SK-N-SH treated with all-trans-retinoic acid at 6 μM for 48 hours (cell line): ENCODE results near the gene PTPRF.

Experiments
- ATAC-seq: fragments of 200-7000 bp; cut with Tn5 transposase; 3 replicates; pipeline ENCODE4 v1.9.1; 2020; ENCODE audit warnings: mild to moderate bottlenecking, moderate library complexity
- ARNTL ChIP-seq: fragments of 450-650 bp; formaldehyde crosslinking; IDR thresholded peaks from 2 replicates; pipeline ENCODE4 v1.5.0; 2020; ENCODE audit warnings: low read depth, mild to moderate bottlenecking, moderate library complexity, borderline replicate concordance
- BACH2 ChIP-seq: fragments of 250-450 bp; sonication (Bioruptor Pico); IDR thresholded peaks from 2 replicates; pipeline ENCODE4 v1.9.0; 2021; ENCODE audit warnings: mild to moderate bottlenecking, borderline replicate concordance
- CSDC2 ChIP-seq: fragments of 250-450 bp; sonication (Bioruptor Pico); IDR thresholded peaks from 2 replicates; pipeline ENCODE4 v1.5.0; 2020; ENCODE audit warnings: mild to moderate bottlenecking, moderate library complexity
- ESRRG ChIP-seq: fragments of 250-450 bp; sonication (Bioruptor Pico); IDR thresholded peaks from 2 replicates; pipeline ENCODE4 v1.6.1; 2021; ENCODE audit warnings: mild to moderate bottlenecking
- GLIS3 ChIP-seq: fragments of 250-450 bp; sonication (Bioruptor Pico); IDR thresholded peaks from 2 replicates; pipeline ENCODE4 v1.5.0; 2020; ENCODE audit warnings: mild to moderate bottlenecking, moderate library complexity
- ISL1 ChIP-seq: fragments of 250-450 bp; sonication (Bioruptor Pico); IDR thresholded peaks from 2 replicates; pipeline ENCODE4 v2.1.2; 2022; ENCODE audit warnings: mild to moderate bottlenecking, moderate library complexity
- OSR1 ChIP-seq: fragments of 250-450 bp; sonication (Bioruptor Pico); IDR thresholded peaks from 2 replicates; pipeline ENCODE4 v1.8.0; 2022; ENCODE audit warnings: moderate library complexity, mild to moderate bottlenecking, inconsistent platforms
- PATZ1 ChIP-seq: fragments of 250-450 bp; sonication (Bioruptor Pico); IDR thresholded peaks from 2 replicates; pipeline ENCODE4 v1.8.0; 2020; ENCODE audit warnings: mild to moderate bottlenecking, moderate library complexity, borderline replicate concordance
- PPARA ChIP-seq: fragments of 250-450 bp; sonication (Bioruptor Pico); IDR thresholded peaks from 2 replicates; pipeline ENCODE4 v1.5.0; 2020; ENCODE audit warnings: mild to moderate bottlenecking, borderline replicate concordance
- RARB ChIP-seq: fragments of 250-450 bp; sonication (Bioruptor Pico); IDR thresholded peaks from 2 replicates; pipeline ENCODE4 v1.8.0; 2021; ENCODE audit warnings: mild to moderate bottlenecking, moderate library complexity
- SNAI2 ChIP-seq: fragments of 250-450 bp; sonication (Bioruptor Pico); IDR thresholded peaks from 2 replicates; pipeline ENCODE4 v1.5.0; 2020; ENCODE audit warnings: mild to moderate bottlenecking, moderate library complexity
- TCF4 ChIP-seq: fragments of 250-450 bp; sonication (Bioruptor Pico); IDR thresholded peaks from 2 replicates; pipeline ENCODE4 v1.8.0; 2021; ENCODE audit warnings: mild to moderate bottlenecking, moderate library complexity, borderline replicate concordance
- TOX ChIP-seq: fragments of 250-450 bp; sonication (Bioruptor Pico); IDR thresholded peaks from 2 replicates; pipeline ENCODE4 v1.8.0; 2021; ENCODE audit warnings: mild to moderate bottlenecking, moderate library complexity, borderline replicate concordance
- TSHZ2 ChIP-seq: fragments of 250-450 bp; sonication (Bioruptor Pico); IDR thresholded peaks from 2 replicates; pipeline ENCODE4 v1.5.0; 2020; ENCODE audit warnings: mild to moderate bottlenecking, moderate library complexity
- ZC3H10 ChIP-seq: fragments of 250-450 bp; sonication (Bioruptor Pico); IDR thresholded peaks from 2 replicates; pipeline ENCODE4 v1.5.1; 2021; ENCODE audit warnings: mild to moderate bottlenecking, moderate library complexity
- ZNF565 ChIP-seq: fragments of 450-650 bp; formaldehyde crosslinking; conservative IDR thresholded peaks from 2 replicates; pipeline ENCODE4 v1.5.0; 2020; ENCODE audit warnings: low read depth, mild to moderate bottlenecking, moderate library complexity
- ZNF70 ChIP-seq: fragments of 450-650 bp; formaldehyde crosslinking; IDR thresholded peaks from 2 replicates; pipeline ENCODE4 v1.5.0; 2020; ENCODE audit warnings: mild to moderate bottlenecking, moderate library complexity
- ZNF8 ChIP-seq: fragments of 450-650 bp; formaldehyde crosslinking; IDR thresholded peaks from 2 replicates; pipeline ENCODE4 v1.5.0; 2020; ENCODE audit warnings: mild to moderate bottlenecking, moderate library complexity
- TF ChIP-seq, protein P1 (sequence below): fragments of 250-450 bp; sonication (Bioruptor Pico); IDR thresholded peaks from 2 replicates; pipeline ENCODE4 v1.5.1; 2021; ENCODE audit warnings: mild to moderate bottlenecking, moderate library complexity
- TF ChIP-seq, protein P2 (sequence below): fragments of 250-450 bp; sonication (Bioruptor Pico); IDR thresholded peaks from 2 replicates; pipeline ENCODE4 v1.5.1; 2020; ENCODE audit warnings: low read depth, mild to moderate bottlenecking, moderate library complexity

PTPRF gene

DNA sequence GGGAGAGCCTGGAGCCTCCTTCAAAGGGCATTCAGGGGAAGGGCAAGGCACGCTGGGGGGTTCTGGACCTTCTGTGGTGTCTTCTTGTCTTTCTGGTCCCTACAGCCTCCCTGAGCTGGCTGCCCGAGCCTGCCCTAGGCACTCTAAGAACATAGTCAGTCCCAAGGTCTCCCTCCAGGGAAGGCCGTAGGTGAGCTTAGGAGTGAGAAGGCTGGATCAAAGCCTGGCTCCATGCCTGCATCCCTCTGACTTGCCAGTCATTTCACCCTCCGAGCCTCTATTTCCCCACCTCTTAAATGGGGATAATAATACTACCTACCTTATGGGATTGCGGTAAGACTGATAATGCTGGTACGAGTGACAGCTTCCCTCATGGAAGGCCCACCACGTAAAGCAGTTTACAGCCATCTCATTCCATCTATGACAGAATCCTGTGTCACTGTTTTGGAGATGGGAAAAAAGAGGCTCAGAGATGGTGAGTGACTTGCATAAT lies 20.8 kb downstream of the PTPRF start:
- TF ChIP-seq RARB (CRISPR knock-in tag) (no peak), TCF4 (CRISPR knock-in tag) (no peak), TOX (no peak), SNAI2 (CRISPR knock-in tag) (no peak), GLIS3 (CRISPR knock-in tag) (no peak), OSR1 (CRISPR knock-in tag) (no peak), ZNF8 (CRISPR knock-in tag) (no peak), PPARA (CRISPR knock-in tag) (no peak), ZNF565 (no peak), TSHZ2 (no peak)
- TF ChIP-seq, protein P1, sequence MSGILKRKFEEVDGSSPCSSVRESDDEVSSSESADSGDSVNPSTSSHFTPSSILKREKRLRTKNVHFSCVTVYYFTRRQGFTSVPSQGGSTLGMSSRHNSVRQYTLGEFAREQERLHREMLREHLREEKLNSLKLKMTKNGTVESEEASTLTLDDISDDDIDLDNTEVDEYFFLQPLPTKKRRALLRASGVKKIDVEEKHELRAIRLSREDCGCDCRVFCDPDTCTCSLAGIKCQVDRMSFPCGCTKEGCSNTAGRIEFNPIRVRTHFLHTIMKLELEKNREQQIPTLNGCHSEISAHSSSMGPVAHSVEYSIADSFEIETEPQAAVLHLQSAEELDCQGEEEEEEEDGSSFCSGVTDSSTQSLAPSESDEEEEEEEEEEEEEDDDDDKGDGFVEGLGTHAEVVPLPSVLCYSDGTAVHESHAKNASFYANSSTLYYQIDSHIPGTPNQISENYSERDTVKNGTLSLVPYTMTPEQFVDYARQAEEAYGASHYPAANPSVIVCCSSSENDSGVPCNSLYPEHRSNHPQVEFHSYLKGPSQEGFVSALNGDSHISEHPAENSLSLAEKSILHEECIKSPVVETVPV (CRISPR knock-in tag): no peak
- TF ChIP-seq, protein P2, sequence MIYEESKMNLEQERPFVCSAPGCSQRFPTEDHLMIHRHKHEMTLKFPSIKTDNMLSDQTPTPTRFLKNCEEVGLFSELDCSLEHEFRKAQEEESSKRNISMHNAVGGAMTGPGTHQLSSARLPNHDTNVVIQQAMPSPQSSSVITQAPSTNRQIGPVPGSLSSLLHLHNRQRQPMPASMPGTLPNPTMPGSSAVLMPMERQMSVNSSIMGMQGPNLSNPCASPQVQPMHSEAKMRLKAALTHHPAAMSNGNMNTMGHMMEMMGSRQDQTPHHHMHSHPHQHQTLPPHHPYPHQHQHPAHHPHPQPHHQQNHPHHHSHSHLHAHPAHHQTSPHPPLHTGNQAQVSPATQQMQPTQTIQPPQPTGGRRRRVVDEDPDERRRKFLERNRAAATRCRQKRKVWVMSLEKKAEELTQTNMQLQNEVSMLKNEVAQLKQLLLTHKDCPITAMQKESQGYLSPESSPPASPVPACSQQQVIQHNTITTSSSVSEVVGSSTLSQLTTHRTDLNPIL (CRISPR knock-in tag): no peak

DNA sequence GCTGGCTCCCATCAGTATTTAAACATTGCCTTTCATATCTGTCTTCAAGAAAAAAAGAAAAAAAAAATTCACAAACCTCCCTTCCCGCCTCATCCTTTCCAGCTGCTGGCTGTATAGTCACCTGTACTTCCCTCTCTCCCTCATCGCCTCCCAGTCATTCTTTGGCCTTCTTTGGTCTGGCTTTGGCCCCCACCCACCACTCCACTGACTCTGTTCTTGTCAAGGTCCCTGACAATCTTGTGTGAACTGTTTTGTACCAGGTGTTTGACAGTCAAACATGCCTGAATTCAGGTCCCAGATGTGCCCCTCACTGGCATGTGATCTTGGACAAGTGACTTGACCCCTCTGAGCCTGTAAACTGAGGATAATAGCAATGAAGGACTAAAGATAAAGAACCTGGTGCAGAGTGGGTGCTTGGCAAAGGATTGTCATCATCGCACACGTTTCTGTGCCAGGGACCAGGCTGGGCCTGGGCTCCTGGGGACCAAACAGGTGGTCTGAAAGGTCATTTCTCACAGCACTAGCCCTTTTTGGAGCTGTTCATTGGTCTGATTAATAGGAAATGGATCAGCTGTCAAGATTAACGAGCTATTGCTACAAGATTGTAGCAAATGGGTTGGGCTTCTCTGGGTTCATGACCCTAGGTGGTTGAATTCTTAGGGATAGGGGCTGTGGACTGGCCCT lies 21.5 kb downstream of the PTPRF start:
- ATAC-seq: no peak
- TF ChIP-seq TSHZ2 (no peak), PPARA (CRISPR knock-in tag) (no peak), PATZ1 (CRISPR knock-in tag) (no peak), GLIS3 (CRISPR knock-in tag) (no peak), CSDC2 (CRISPR knock-in tag) (no peak), ZNF565 (no peak), ZC3H10 (no peak), ZNF70 (no peak), ESRRG (CRISPR knock-in tag) (no peak)
- TF ChIP-seq, protein P2 (CRISPR knock-in tag): no peak

More for the DNA sequence above, 20.8 kb downstream of the PTPRF start:
- ATAC-seq: no peak

DNA sequence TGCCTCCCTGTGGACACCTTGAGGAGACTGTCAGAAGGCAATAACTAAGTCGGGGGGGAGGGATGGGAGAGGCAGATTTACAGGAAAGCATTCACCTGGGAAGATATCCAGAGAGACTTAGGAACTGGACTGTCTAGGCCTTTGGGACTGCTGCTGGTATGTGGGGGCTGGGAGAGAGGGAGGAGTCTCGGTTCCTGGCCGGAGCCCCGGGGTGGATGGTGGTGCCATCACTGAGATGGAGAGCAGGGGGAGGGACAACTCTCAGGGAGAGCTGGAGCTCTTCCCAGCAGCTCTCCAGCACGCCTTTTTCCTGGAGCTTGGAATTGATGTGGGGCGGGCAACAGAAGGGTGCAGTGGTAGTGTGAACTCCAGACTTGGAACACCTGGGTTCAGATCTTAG lies 22.1 kb downstream of the PTPRF start:
- ATAC-seq: peak; percentile 34; the same call in 1 of the 3 replicates
- TF ChIP-seq ZNF565 (no peak), CSDC2 (CRISPR knock-in tag) (no peak), TCF4 (CRISPR knock-in tag) (no peak), SNAI2 (CRISPR knock-in tag) (no peak), GLIS3 (CRISPR knock-in tag) (no peak), BACH2 (CRISPR knock-in tag) (no peak), PPARA (CRISPR knock-in tag) (no peak), OSR1 (CRISPR knock-in tag) (no peak), PATZ1 (CRISPR knock-in tag) (no peak), ARNTL (CRISPR knock-in tag) (no peak), ISL1 (CRISPR knock-in tag) (no peak)
- TF ChIP-seq, protein P2 (CRISPR knock-in tag): no peak
